HCT116 (cell line): ENCODE data around the gene RPH3AL. TPM values are rescaled to one million over a fixed set of nuclear protein-coding genes. Genes with fewer than 3 reads are reported as not detected.

Source experiments
- ATAC-seq: fragments of 200-7000 bp; cut with Tn5 transposase; 2 replicates; pipeline ENCODE4 v1.9.1; 2020; ENCODE audit warnings: mild to moderate bottlenecking, moderate library complexity
- BruUV-seq: library from RNA; stranded (reverse); fragments of 400-500 nt; replicated peaks from 2 replicates; lab custom pipeline; 2021; lab: Mats Ljungman, UMichigan
- CTCF ChIA-PET: fragments of 300-600 bp; sonication (Branson Sonifier 250); formaldehyde crosslinking; loops from one replicate; lab custom pipeline; 2021; ENCODE audit warnings: antibody characterized with exemption; lab: Charles Lee
- POLR2A ChIA-PET: fragments of 300-600, 350-600 bp; sonication (Branson Sonifier 250); formaldehyde crosslinking; loops from one replicate; lab custom pipeline; 2021; ENCODE audit warnings: antibody characterized with exemption; lab: Charles Lee
- RAD21 ChIA-PET, 2 experiments: fragments of 300-600 bp; sonication (Branson Sonifier 250); formaldehyde crosslinking; loops; one replicate each; lab custom pipeline; 2023; ENCODE audit warnings: low total read pairs in 2 of 2; ENCODE audit not compliant: uncharacterized antibody in 2 of 2, unreplicated experiment in 2 of 2, low non-redundant PET in 1 of 2; lab: Charles Lee
- DNase-seq: peaks from one replicate; pipeline ENCODE4 v3.0.0-alpha.2; 2010; ENCODE audit warnings: low read depth, low spot score
- H2AFZ ChIP-seq: fragments of 200-600 bp; shearing (Covaris generic), sonication (generic); 2 replicates; pipeline ENCODE4 v1.6.1; 2017; ENCODE audit warnings: low read depth, mixed run types, mixed read lengths, antibody characterized with exemption, low read length; ENCODE audit not compliant: poor library complexity, severe bottlenecking
- H3K27ac ChIP-seq: 2 replicates; pipeline ENCODE4 v1.5.1; 2012; ENCODE audit warnings: low read depth, low read length
- H3K27me3 ChIP-seq: fragments of 200-600 bp; sonication (generic); 2 replicates; pipeline ENCODE4 v1.6.1; 2016; ENCODE audit warnings: mixed run types, low read length, mixed read lengths; ENCODE audit not compliant: insufficient read depth
- H3K36me3 ChIP-seq, 2 experiments: fragments of 200-500 bp in 1 of 2; fragments of 200-600 bp in 1 of 2; sonication (Bioruptor generic) in 1 of 2; sonication (generic) in 1 of 2; 2 replicates each; pipeline versions ENCODE4 v1.5.1 to v1.6.1; 2014 to 2016; ENCODE audit warnings: low read length in 2 of 2, inconsistent platforms in 1 of 2, mixed read lengths in 1 of 2, mixed run types in 1 of 2; ENCODE audit not compliant: insufficient read depth in 2 of 2, control insufficient read depth in 1 of 2
- H3K4me1 ChIP-seq, 2 experiments: fragments of 200-600 bp in 1 of 2; sonication (generic) in 1 of 2; 2 replicates each; pipeline versions ENCODE4 v1.5.1 to v1.6.1; 2012 to 2017; ENCODE audit warnings: low read length in 2 of 2, inconsistent platforms in 1 of 2, mild to moderate bottlenecking in 1 of 2, mixed read lengths in 1 of 2, mixed run types in 1 of 2, moderate library complexity in 1 of 2; ENCODE audit not compliant: insufficient read depth in 2 of 2, control insufficient read depth in 1 of 2
- H3K4me2 ChIP-seq: fragments of 200-600 bp; sonication (generic); 2 replicates; pipeline ENCODE4 v1.6.1; 2017; ENCODE audit warnings: mixed run types, low read length, mixed read lengths
- H3K4me3 ChIP-seq, 2 experiments: fragments of 200-600 bp in 1 of 2; sonication (generic) in 1 of 2; replicated peaks in 1 of 2; 2 replicates each; pipeline ENCODE4 v1.5.1; 2011 to 2016; ENCODE audit warnings: low read length in 2 of 2, control low read depth in 1 of 2, low read depth in 1 of 2, mild to moderate bottlenecking in 1 of 2, mixed read lengths in 1 of 2, mixed run types in 1 of 2
- H3K79me2 ChIP-seq: fragments of 200-600 bp; sonication (generic); 2 replicates; pipeline ENCODE4 v1.6.1; 2017; ENCODE audit warnings: mild to moderate bottlenecking, mixed run types, low read length, moderate library complexity, mixed read lengths; ENCODE audit not compliant: insufficient read depth
- H3K9ac ChIP-seq: fragments of 200-600 bp; sonication (generic); 2 replicates; pipeline ENCODE4 v1.6.1; 2016; ENCODE audit warnings: low read length, mixed read lengths
- H3K9me2 ChIP-seq: fragments of 200-600 bp; sonication (generic), shearing (Covaris generic); 2 replicates; pipeline ENCODE4 v1.6.1; 2017; ENCODE audit warnings: mixed run types, mild to moderate bottlenecking, moderate library complexity; ENCODE audit not compliant: insufficient read depth
- H3K9me3 ChIP-seq, 2 experiments: fragments of 200-500 bp in 1 of 2; fragments of 200-600 bp in 1 of 2; sonication (Bioruptor generic) in 1 of 2; sonication (generic) in 1 of 2; 2 replicates each; pipeline ENCODE4 v1.6.1; 2014 to 2017; ENCODE audit warnings: low read length in 2 of 2, mixed read lengths in 2 of 2, inconsistent platforms in 1 of 2, low read depth in 1 of 2, mild to moderate bottlenecking in 1 of 2, mixed run types in 1 of 2, moderate library complexity in 1 of 2; ENCODE audit not compliant: control insufficient read depth in 1 of 2, insufficient read depth in 1 of 2
- H4K20me1 ChIP-seq: fragments of 200-600 bp; sonication (generic), shearing (Covaris generic); 2 replicates; pipeline ENCODE4 v1.6.1; 2017; ENCODE audit warnings: mixed run types, mild to moderate bottlenecking, moderate library complexity; ENCODE audit not compliant: insufficient read depth
- EGR1 ChIP-seq: IDR thresholded peaks from 2 replicates; pipeline ENCODE4 v1.6.1; 2012; ENCODE audit warnings: low read depth
- EZH2 ChIP-seq: fragments of 200-600 bp; sonication (generic); IDR thresholded peaks from 2 replicates; pipeline ENCODE4 v1.6.1; 2017; ENCODE audit warnings: antibody characterized with exemption, mixed run types
- EZH2phosphoT487 ChIP-seq: fragments of 200-600 bp; IDR thresholded peaks from 2 replicates; pipeline ENCODE4 v1.6.1; 2018; ENCODE audit warnings: antibody characterized with exemption, borderline replicate concordance
- FOSL1 ChIP-seq: IDR thresholded peaks from 2 replicates; pipeline ENCODE4 v1.6.1; 2012; ENCODE audit warnings: low read depth
- JUND ChIP-seq: IDR thresholded peaks from 2 replicates; pipeline ENCODE4 v1.6.1; 2012
- POLR2A ChIP-seq: IDR thresholded peaks from 2 replicates; pipeline ENCODE4 v1.7.0; 2011; ENCODE audit warnings: borderline replicate concordance; ENCODE audit not compliant: insufficient read depth, insufficient read length; ENCODE audit errors: extremely low read depth
- POLR2AphosphoS5 ChIP-seq: IDR thresholded peaks from 2 replicates; pipeline ENCODE4 v1.6.1; 2011; ENCODE audit warnings: mild to moderate bottlenecking, low read depth, low read length, moderate library complexity
- RAD21 ChIP-seq: IDR thresholded peaks from 2 replicates; pipeline ENCODE4 v1.6.1; 2012; ENCODE audit warnings: low read depth, mild to moderate bottlenecking
- YY1 ChIP-seq: IDR thresholded peaks from 2 replicates; pipeline ENCODE4 v1.6.1; 2011; ENCODE audit warnings: low read length, low read depth, moderate library complexity, mild to moderate bottlenecking; ENCODE audit not compliant: insufficient replicate concordance; ENCODE audit errors: extremely low read depth
- ZFX ChIP-seq: fragments of 450-650 bp; IDR thresholded peaks from 2 replicates; pipeline ENCODE4 v1.6.1; 2017
- ZNF274 ChIP-seq: fragments of 200-500 bp; sonication (Bioruptor generic); IDR thresholded peaks from 2 replicates; pipeline ENCODE4 v1.6.1; 2014; ENCODE audit warnings: mild to moderate bottlenecking, low read depth, low read length, inconsistent platforms
- intact Hi-C: fragments of 100-400 bp; cut with micrococcal nuclease; formaldehyde crosslinking; loops from 2 replicates; pipeline ENCODE4 v1.10.0; 2022
- total RNA-seq: library from RNA; stranded (reverse); gene quantifications from one replicate; pipeline ENCODE4 v1.2.1, GENCODE V29; 2021; ENCODE audit not compliant: unreplicated experiment
- TF ChIP-seq, protein P1 (sequence below): IDR thresholded peaks from 2 replicates; pipeline ENCODE4 v1.6.1; 2012
- TF ChIP-seq, protein P2 (sequence below): IDR thresholded peaks from 2 replicates; pipeline ENCODE4 v1.6.1; 2011; ENCODE audit warnings: mild to moderate bottlenecking, low read length, moderate library complexity; ENCODE audit not compliant: insufficient replicate concordance; ENCODE audit errors: extremely low read depth

Gene RPH3AL
- total RNA-seq, 1 experiment from 2014 or later, result 17.0 TPM

DNA sequence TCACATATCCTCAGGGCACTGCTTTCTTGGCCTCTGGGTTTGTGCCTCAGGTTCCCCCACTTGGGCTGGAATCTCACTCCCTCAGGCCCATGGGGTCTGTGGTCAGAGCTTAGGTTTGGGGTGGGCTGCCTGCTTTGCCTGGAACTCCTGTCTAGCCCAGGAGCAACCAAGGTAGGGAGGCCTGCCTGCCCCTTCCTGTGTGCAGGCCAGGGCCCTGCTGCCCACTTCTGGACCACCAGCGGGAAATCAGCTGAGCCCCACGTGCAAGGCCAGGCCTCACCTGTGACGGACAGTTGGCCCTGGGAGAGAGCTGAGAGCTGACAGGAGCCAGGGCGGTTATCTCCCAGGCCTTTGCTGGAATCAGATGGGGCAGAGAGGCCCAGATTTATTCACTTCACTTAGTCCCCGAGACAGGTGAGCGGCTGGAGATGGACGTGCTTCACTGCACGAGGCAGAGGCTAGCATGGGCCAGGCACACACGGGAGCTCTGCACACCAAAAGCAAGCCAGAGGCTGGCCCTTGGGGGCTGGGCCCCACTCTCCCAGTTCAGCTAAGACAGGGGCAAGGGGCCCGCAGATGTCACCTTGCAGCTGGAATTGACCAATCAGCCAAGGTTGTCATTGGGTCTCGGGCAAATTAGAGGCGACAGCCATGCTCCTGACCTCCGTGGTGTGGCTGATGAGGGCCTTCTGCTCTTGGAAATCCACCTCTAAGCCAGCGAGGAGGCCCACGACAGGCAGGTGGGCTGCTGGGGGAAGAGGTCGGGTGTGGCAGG, 121.2 kb downstream of the RPH3AL start:
- no peak for DNase-seq
- ATAC-seq, result no peak
- CTCF ChIA-PET, result no interaction called here
- H3K27me3 ChIP-seq, result no peaks in the 10 kb centered on the region
- H3K36me3 ChIP-seq, result no peaks in the 10 kb centered on the region
- no peaks in the 10 kb centered on the region for H3K9me2 ChIP-seq
- H2AFZ ChIP-seq, result no peak overlapping the region
- H4K20me1 ChIP-seq, result no peaks in the 10 kb centered on the region
- TF ChIP-seq FOSL1 (no peak), ZFX (no peak), YY1 (no peak), EGR1 (no peak)
- intact Hi-C loops, result no loop called here
- H3K4me3 ChIP-seq, result no peak overlapping the region
- no peaks in the 10 kb centered on the region for H3K79me2 ChIP-seq
- H3K4me2 ChIP-seq, result no peak overlapping the region
- RAD21 ChIA-PET, result no interaction called here
- H3K9ac ChIP-seq, result no peak overlapping the region
- H3K27ac ChIP-seq, result no peak overlapping the region
- POLR2A ChIA-PET, result no interaction called here
- no peaks in the 10 kb centered on the region for H3K9me3 ChIP-seq
- no peaks in the 10 kb centered on the region for H3K4me1 ChIP-seq
- no TSS peak for BruUV-seq

DNA sequence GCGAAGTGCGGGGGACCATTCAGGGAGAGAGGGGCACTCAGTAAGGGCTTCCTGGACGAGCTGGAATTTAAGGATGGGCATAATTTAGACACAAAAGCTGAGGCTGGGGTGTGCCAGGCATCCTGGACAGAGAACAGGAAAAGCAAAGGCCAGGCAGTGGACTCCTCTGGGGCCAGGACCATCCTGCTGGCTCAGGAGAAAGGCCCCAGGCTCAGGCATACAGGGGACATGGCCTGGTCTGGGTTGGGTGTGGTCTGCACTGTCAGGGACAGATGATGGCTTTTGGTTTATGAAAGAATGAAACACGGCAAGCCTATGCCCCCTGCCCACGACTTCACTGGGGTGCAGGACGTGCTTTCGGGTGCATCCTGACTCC, 122.2 kb downstream of the RPH3AL start:
- no peak for TF ChIP-seq POLR2AphosphoS5
- no peak for TF ChIP-seq JUND
- no peak for TF ChIP-seq EZH2phosphoT487
- no peak for TF ChIP-seq RAD21
- no peak for TF ChIP-seq ZFX
- TF ChIP-seq, protein P1, sequence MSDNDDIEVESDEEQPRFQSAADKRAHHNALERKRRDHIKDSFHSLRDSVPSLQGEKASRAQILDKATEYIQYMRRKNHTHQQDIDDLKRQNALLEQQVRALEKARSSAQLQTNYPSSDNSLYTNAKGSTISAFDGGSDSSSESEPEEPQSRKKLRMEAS, result no peak
- no peak for TF ChIP-seq POLR2A
- TF ChIP-seq ZNF274, result no peak
- TF ChIP-seq, protein P2, sequence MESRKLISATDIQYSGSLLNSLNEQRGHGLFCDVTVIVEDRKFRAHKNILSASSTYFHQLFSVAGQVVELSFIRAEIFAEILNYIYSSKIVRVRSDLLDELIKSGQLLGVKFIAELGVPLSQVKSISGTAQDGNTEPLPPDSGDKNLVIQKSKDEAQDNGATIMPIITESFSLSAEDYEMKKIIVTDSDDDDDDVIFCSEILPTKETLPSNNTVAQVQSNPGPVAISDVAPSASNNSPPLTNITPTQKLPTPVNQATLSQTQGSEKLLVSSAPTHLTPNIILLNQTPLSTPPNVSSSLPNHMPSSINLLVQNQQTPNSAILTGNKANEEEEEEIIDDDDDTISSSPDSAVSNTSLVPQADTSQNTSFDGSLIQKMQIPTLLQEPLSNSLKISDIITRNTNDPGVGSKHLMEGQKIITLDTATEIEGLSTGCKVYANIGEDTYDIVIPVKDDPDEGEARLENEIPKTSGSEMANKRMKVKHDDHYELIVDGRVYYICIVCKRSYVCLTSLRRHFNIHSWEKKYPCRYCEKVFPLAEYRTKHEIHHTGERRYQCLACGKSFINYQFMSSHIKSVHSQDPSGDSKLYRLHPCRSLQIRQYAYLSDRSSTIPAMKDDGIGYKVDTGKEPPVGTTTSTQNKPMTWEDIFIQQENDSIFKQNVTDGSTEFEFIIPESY, result no peak
- TF ChIP-seq EZH2, result no peak
- BruUV-seq, result no TSS peak
- DNase-seq (no peak), ATAC-seq (no peak)
- no peak overlapping the region for H3K9ac ChIP-seq
- no peaks in the 10 kb centered on the region for H3K79me2 ChIP-seq
- RAD21 ChIA-PET, result no interaction called here
- no peak overlapping the region for H2AFZ ChIP-seq
- intact Hi-C loops, result no loop called here
- no peaks in the 10 kb centered on the region for H3K9me3 ChIP-seq
- no peaks in the 10 kb centered on the region for H3K27me3 ChIP-seq
- H3K9me2 ChIP-seq, result no peaks in the 10 kb centered on the region
- no peak overlapping the region for H3K4me2 ChIP-seq
- CTCF ChIA-PET, result no interaction called here
- H3K36me3 ChIP-seq, result no peaks in the 10 kb centered on the region
- no peak overlapping the region for H3K4me3 ChIP-seq
- POLR2A ChIA-PET, result no interaction called here
- H4K20me1 ChIP-seq, result no peaks in the 10 kb centered on the region
- H3K4me1 ChIP-seq, result no peaks in the 10 kb centered on the region
- no peak overlapping the region for H3K27ac ChIP-seq
